Astrocyte (in vitro differentiated cells and primary cell): ENCODE results near the gene HOMER1. TPM values are rescaled to one million over a fixed set of nuclear protein-coding genes. Genes with fewer than 3 reads are reported as not detected.

Source experiments
- DNase-seq: peaks from one replicate; pipeline ENCODE4 v3.0.0-alpha.2; 2010; ENCODE audit warnings: low read depth
- FAIRE-seq: peaks from 2 replicates; lab custom pipeline; 2011; peaks lifted over from hg19 to GRCh38; lab: Jason Lieb, UNC
- H2AFZ ChIP-seq: 2 replicates; pipeline ENCODE4 v1.6.0; 2012; ENCODE audit warnings: low read depth, low read length, inconsistent platforms
- H3K27ac ChIP-seq: 2 replicates; pipeline ENCODE4 v1.5.1; 2011; ENCODE audit warnings: low read depth, low read length, inconsistent platforms
- H3K27me3 ChIP-seq: 2 replicates; pipeline ENCODE4 v1.6.0; 2011; ENCODE audit warnings: low read length, inconsistent platforms; ENCODE audit not compliant: insufficient read depth
- H3K36me3 ChIP-seq: 2 replicates; pipeline ENCODE4 v1.5.1; 2011; ENCODE audit warnings: low read length, inconsistent platforms; ENCODE audit not compliant: insufficient read depth
- H3K4me1 ChIP-seq: 2 replicates; pipeline ENCODE4 v1.5.1; 2011; ENCODE audit warnings: low read length, inconsistent platforms; ENCODE audit not compliant: insufficient read depth
- H3K4me2 ChIP-seq: 2 replicates; pipeline ENCODE4 v1.6.0; 2012; ENCODE audit warnings: low read length, inconsistent platforms
- H3K4me3 ChIP-seq: 2 replicates; pipeline ENCODE4 v1.5.1; 2011; ENCODE audit warnings: low read depth, mild to moderate bottlenecking, low read length, inconsistent platforms; ENCODE audit not compliant: insufficient read depth
- H3K79me2 ChIP-seq: 2 replicates; pipeline ENCODE4 v1.6.0; 2012; ENCODE audit warnings: mild to moderate bottlenecking, low read length, inconsistent platforms; ENCODE audit not compliant: insufficient read depth
- H3K9ac ChIP-seq: 2 replicates; pipeline ENCODE4 v1.6.0; 2012; ENCODE audit warnings: mild to moderate bottlenecking, low read length, inconsistent platforms
- H3K9me3 ChIP-seq: 2 replicates; pipeline ENCODE4 v1.5.1; 2012; ENCODE audit warnings: low read depth, mild to moderate bottlenecking, low read length, inconsistent platforms; ENCODE audit not compliant: insufficient read depth
- H4K20me1 ChIP-seq: 2 replicates; pipeline ENCODE4 v1.6.0; 2012; ENCODE audit warnings: low read length, inconsistent platforms; ENCODE audit not compliant: insufficient read depth
- H3K27ac Mint-ChIP-seq: one replicate; pipeline ENCODE4 v1.8.0; 2021; ENCODE audit warnings: mild to moderate bottlenecking, mixed read lengths; ENCODE audit not compliant: unreplicated experiment
- H3K27me3 Mint-ChIP-seq: one replicate; pipeline ENCODE4 v1.8.0; 2021; ENCODE audit warnings: low read depth, mixed read lengths; ENCODE audit not compliant: unreplicated experiment
- H3K36me3 Mint-ChIP-seq: one replicate; pipeline ENCODE4 v1.8.0; 2021; ENCODE audit warnings: low read depth, mixed read lengths; ENCODE audit not compliant: unreplicated experiment
- H3K4me1 Mint-ChIP-seq: one replicate; pipeline ENCODE4 v1.8.0; 2021; ENCODE audit warnings: low read depth, mixed read lengths; ENCODE audit not compliant: unreplicated experiment
- H3K4me3 Mint-ChIP-seq: one replicate; pipeline ENCODE4 v1.8.0; 2021; ENCODE audit warnings: mild to moderate bottlenecking, moderate library complexity, mixed read lengths; ENCODE audit not compliant: unreplicated experiment
- H3K9me3 Mint-ChIP-seq: one replicate; pipeline ENCODE4 v1.8.0; 2021; ENCODE audit warnings: mild to moderate bottlenecking, mixed read lengths; ENCODE audit not compliant: unreplicated experiment
- CTCF ChIP-seq: IDR thresholded peaks from 2 replicates; pipeline ENCODE4 v1.5.1; 2011; ENCODE audit warnings: low read depth, mild to moderate bottlenecking, inconsistent platforms, low read length, moderate library complexity; ENCODE audit not compliant: insufficient read depth
- EZH2 ChIP-seq: IDR thresholded peaks from 2 replicates; pipeline ENCODE4 v1.6.1; 2012; ENCODE audit warnings: mild to moderate bottlenecking, low read length, inconsistent platforms; ENCODE audit not compliant: insufficient read depth
- total RNA-seq: library from RNA; stranded (reverse); gene quantifications from 2 replicates; pipeline ENCODE4 v1.2.1, GENCODE V29; 2021

HOMER1 gene
- total RNA-seq, 1 donor from 2014 or later, result 26.9 TPM

GRCh38 chr5:79448336-79448735, 65.6 kb downstream of the HOMER1 start:
- Histone ChIP-seq H3K27ac (no peak overlapping the region), H3K4me1 (peaks cover 5% of the 10 kb centered on the region), H3K4me2 (peak overlapping the region; percentile 30), H4K20me1 (no peaks in the 10 kb centered on the region), H2AFZ (no peak overlapping the region), H3K36me3 (no peaks in the 10 kb centered on the region), H3K9ac (no peak overlapping the region), H3K4me3 (no peak overlapping the region), H3K79me2 (no peaks in the 10 kb centered on the region), H3K9me3 (no peaks in the 10 kb centered on the region), H3K27me3 (no peaks in the 10 kb centered on the region)
- no peaks in the 10 kb centered on the region for H3K9me3 Mint-ChIP-seq
- no peak overlapping the region for H3K4me3 Mint-ChIP-seq
- no peaks in the 10 kb centered on the region for H3K36me3 Mint-ChIP-seq
- FAIRE-seq (peak; percentile 54), DNase-seq (peak; percentile 78)
- H3K4me1 Mint-ChIP-seq, result peaks cover 20% of the 10 kb centered on the region
- TF ChIP-seq EZH2 (no peak), CTCF (no peak)
- peak overlapping the region; percentile 93 for H3K27ac Mint-ChIP-seq
- no peaks in the 10 kb centered on the region for H3K27me3 Mint-ChIP-seq

- Mint-ChIP-seq H3K9me3 (no peaks in the 10 kb centered on the region), H3K27ac (no peak overlapping the region), H3K27me3 (no peaks in the 10 kb centered on the region), H3K36me3 (no peaks in the 10 kb centered on the region), H3K4me3 (no peak overlapping the region), H3K4me1 (peaks cover 8% of the 10 kb centered on the region)
- Histone ChIP-seq H3K36me3 (no peaks in the 10 kb centered on the region), H3K4me3 (no peak overlapping the region), H3K9ac (no peak overlapping the region), H4K20me1 (no peaks in the 10 kb centered on the region), H3K79me2 (no peaks in the 10 kb centered on the region), H3K27me3 (no peaks in the 10 kb centered on the region), H3K4me2 (no peak overlapping the region), H3K27ac (no peak overlapping the region), H3K4me1 (no peaks in the 10 kb centered on the region), H2AFZ (no peak overlapping the region), H3K9me3 (no peaks in the 10 kb centered on the region)
- no peak for TF ChIP-seq CTCF
- TF ChIP-seq EZH2, result no peak
- FAIRE-seq, result no peak
- peak; percentile 44 for DNase-seq
These were observed 77.1 kb downstream of the HOMER1 start for GRCh38 chr5:79436821-79437220.

- no peaks in the 10 kb centered on the region for H3K36me3 Mint-ChIP-seq
- H3K9ac ChIP-seq, result no peak overlapping the region
- DNase-seq, result peak; percentile 71
- peak overlapping the region; percentile 63 for H3K27ac Mint-ChIP-seq
- no peak for TF ChIP-seq CTCF
- no peak for TF ChIP-seq EZH2
- peak; percentile 98 for FAIRE-seq
- H3K27ac ChIP-seq, result no peak overlapping the region
- no peak overlapping the region for H3K4me2 ChIP-seq
- H4K20me1 ChIP-seq, result no peaks in the 10 kb centered on the region
- H3K27me3 Mint-ChIP-seq, result no peaks in the 10 kb centered on the region
- no peak overlapping the region for H3K4me3 ChIP-seq
- H3K79me2 ChIP-seq, result no peaks in the 10 kb centered on the region
- H3K36me3 ChIP-seq, result no peaks in the 10 kb centered on the region
- peaks cover 8% of the 10 kb centered on the region for H3K4me1 Mint-ChIP-seq
- no peak overlapping the region for H2AFZ ChIP-seq
- H3K9me3 ChIP-seq, result no peaks in the 10 kb centered on the region
- H3K9me3 Mint-ChIP-seq, result no peaks in the 10 kb centered on the region
- H3K27me3 ChIP-seq, result no peaks in the 10 kb centered on the region
- H3K4me3 Mint-ChIP-seq, result no peak overlapping the region
- H3K4me1 ChIP-seq, result no peaks in the 10 kb centered on the region
These were observed 77.7 kb downstream of the HOMER1 start for GRCh38 chr5:79436224-79436623.
